Measurements from ENCODE around the gene ERVK3-1.

DNA sequence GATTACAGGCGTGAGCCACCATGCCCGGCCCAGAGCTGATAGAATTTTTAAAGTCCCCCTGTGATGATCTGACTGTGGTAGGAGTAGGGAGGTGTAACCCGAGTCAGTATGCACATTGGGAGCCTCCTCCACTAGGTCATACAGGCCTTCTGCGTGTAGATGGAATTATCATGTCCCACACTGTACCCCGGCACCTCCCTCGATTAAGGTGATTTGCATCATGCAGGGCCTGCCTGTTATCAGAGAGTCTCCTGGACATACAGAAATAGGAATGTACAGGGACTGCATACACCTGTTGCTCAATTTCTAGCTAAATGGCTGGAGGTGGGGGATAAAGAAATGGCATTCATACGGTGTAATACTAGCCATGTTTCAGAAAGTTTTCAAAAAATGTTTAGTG lies 922 bp upstream of the ERVK3-1 start:
- TF ChIP-seq, protein P1, sequence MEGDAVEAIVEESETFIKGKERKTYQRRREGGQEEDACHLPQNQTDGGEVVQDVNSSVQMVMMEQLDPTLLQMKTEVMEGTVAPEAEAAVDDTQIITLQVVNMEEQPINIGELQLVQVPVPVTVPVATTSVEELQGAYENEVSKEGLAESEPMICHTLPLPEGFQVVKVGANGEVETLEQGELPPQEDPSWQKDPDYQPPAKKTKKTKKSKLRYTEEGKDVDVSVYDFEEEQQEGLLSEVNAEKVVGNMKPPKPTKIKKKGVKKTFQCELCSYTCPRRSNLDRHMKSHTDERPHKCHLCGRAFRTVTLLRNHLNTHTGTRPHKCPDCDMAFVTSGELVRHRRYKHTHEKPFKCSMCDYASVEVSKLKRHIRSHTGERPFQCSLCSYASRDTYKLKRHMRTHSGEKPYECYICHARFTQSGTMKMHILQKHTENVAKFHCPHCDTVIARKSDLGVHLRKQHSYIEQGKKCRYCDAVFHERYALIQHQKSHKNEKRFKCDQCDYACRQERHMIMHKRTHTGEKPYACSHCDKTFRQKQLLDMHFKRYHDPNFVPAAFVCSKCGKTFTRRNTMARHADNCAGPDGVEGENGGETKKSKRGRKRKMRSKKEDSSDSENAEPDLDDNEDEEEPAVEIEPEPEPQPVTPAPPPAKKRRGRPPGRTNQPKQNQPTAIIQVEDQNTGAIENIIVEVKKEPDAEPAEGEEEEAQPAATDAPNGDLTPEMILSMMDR (IDR thresholded peaks at IDR 0.05; ENCODE audit: poor library complexity, severe bottlenecking) = no peak
- TF ChIP-seq, protein P2, sequence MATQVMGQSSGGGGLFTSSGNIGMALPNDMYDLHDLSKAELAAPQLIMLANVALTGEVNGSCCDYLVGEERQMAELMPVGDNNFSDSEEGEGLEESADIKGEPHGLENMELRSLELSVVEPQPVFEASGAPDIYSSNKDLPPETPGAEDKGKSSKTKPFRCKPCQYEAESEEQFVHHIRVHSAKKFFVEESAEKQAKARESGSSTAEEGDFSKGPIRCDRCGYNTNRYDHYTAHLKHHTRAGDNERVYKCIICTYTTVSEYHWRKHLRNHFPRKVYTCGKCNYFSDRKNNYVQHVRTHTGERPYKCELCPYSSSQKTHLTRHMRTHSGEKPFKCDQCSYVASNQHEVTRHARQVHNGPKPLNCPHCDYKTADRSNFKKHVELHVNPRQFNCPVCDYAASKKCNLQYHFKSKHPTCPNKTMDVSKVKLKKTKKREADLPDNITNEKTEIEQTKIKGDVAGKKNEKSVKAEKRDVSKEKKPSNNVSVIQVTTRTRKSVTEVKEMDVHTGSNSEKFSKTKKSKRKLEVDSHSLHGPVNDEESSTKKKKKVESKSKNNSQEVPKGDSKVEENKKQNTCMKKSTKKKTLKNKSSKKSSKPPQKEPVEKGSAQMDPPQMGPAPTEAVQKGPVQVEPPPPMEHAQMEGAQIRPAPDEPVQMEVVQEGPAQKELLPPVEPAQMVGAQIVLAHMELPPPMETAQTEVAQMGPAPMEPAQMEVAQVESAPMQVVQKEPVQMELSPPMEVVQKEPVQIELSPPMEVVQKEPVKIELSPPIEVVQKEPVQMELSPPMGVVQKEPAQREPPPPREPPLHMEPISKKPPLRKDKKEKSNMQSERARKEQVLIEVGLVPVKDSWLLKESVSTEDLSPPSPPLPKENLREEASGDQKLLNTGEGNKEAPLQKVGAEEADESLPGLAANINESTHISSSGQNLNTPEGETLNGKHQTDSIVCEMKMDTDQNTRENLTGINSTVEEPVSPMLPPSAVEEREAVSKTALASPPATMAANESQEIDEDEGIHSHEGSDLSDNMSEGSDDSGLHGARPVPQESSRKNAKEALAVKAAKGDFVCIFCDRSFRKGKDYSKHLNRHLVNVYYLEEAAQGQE (IDR thresholded peaks at IDR 0.05; ENCODE audit: borderline replicate concordance) = no peak
- TF ChIP-seq EZH2 (IDR thresholded peaks at IDR 0.05; ENCODE audit: borderline replicate concordance, insufficient read depth, low read length, poor library complexity, severe bottlenecking) (no peak), RAD21 (conservative IDR thresholded peaks at IDR 0.05) (no peak), SMC3 (conservative IDR thresholded peaks at IDR 0.05; ENCODE audit: poor library complexity) (no peak), POLR2AphosphoS5 (IDR thresholded peaks at IDR 0.05) (no peak), EP300 (conservative IDR thresholded peaks at IDR 0.05; ENCODE audit: poor library complexity, severe bottlenecking) (no peak), MXI1 (conservative IDR thresholded peaks at IDR 0.05; ENCODE audit: poor library complexity, severe bottlenecking) (no peak)
